Measurements from ENCODE around the gene C1QTNF8. TPM values are rescaled to one million over a fixed set of nuclear protein-coding genes. Genes with fewer than 3 reads are reported as not detected.
A peak's percentile ranks its signal among the peaks of the same experiment; 100 is the strongest.
"Not testable (repeated sequence)": the region's sequence is repeated elsewhere in the genome, so short reads cannot be mapped to it uniquely, and the experiment has no call there.

Gene C1QTNF8
- total RNA-seq, 4 donors from 2014 or later = not detected

DNA sequence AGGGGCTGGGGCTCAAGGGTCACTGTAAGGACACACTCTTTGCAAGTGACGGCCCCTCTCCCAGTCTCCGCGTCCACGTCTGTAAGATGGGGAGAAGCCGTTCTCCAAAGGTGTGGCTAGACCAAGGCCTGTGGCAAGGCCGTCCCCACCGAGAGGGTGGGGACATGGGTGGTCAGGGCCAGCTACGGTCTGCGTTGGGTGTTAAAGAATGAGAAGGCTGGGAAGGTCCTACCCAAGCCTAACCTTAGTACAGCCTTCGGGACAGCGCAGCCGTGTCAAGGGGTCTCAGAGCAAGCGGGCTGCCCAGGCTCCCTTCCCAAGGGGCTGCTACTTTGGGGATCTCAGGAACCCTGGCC lies 1.9 kb downstream of the C1QTNF8 start:
- TF ChIP-seq CTCF (IDR thresholded peaks at IDR 0.05) (no peak), POLR2A (IDR thresholded peaks at IDR 0.05) (no peak)
- no peaks in the 10 kb centered on the region for H3K36me3 ChIP-seq
- H3K9me3 ChIP-seq = no peaks in the 10 kb centered on the region
- H3K4me1 ChIP-seq = peaks cover 0 to 16% (median 3%) of the 10 kb centered on the region in 4 donors
- no peak overlapping the region for H3K27ac ChIP-seq
- H3K4me3 ChIP-seq = no peak overlapping the region
- DNase-seq = no peak
- peaks cover 0 to 7% of the 10 kb centered on the region in 2 donors for H3K27me3 ChIP-seq

DNA sequence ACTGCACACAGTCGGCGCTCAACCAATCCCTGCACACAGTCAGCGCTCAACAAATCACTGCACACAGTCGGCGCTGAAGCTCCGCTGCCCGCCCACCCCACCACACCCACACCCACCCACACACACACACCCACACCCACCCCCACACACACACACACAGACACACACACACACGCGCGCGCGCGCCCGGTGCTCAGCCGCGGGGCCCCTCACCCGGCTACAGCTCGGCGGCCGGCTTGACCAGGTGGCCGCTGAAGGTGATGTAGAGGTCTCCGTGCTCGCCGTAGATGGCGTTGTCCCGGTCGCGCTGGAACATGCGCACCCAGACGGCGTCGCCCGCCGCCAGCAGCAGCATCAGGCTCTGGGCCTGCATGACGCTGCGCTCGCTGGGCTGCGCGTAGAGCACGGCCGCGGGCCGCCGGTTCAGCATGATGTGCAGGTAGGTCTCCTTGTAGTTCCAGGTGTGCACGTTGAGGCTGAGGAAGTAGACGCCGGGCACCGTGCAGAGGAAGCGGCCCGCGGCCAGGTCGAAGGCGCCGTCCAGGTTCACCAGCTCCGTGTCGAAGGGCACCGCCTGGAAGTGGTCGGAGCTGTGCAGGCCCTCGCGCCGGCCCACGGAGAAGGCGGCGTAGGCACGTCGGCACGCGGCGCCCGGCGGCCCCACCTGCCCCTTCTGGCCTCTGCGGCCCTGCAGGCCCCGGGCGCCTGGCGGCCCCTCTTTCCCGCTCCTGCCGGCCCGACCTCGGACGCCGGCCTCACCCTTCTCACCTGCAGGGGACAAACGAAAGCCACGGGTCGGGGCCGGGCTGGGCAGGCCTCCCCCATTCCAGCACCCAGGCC lies 2.5 kb downstream of the C1QTNF8 start:
- TF ChIP-seq POLR2A (IDR thresholded peaks at IDR 0.05) (no peak), CTCF (IDR thresholded peaks at IDR 0.05) (no peak)
- Histone ChIP-seq H3K4me3 (no peak overlapping the region), H3K4me1 (peaks cover 0 to 18% (median 4%) of the 10 kb centered on the region in 4 donors), H3K27me3 (peaks cover 0 to 5% of the 10 kb centered on the region in 2 donors), H3K27ac (no peak overlapping the region), H3K36me3 (no peaks in the 10 kb centered on the region), H3K9me3 (no peaks in the 10 kb centered on the region)
- DNase-seq = no peak

GRCh38 chr16:1092685-1093283 lies 3.3 kb downstream of the C1QTNF8 start:
- H3K4me1 ChIP-seq = peaks cover 0 to 18% (median 4%) of the 10 kb centered on the region in 4 donors
- not testable (repeated sequence) for DNase-seq, H3K36me3 ChIP-seq, H3K27me3 ChIP-seq, H3K9me3 ChIP-seq, H3K27ac ChIP-seq, H3K4me3 ChIP-seq

GRCh38 chr16:1091992-1092552 lies 4.0 kb downstream of the C1QTNF8 start:
- H3K4me1 ChIP-seq = peaks cover 0 to 18% (median 4%) of the 10 kb centered on the region in 4 donors
- H3K4me3 ChIP-seq = no peak overlapping the region
- peaks cover 0 to 5% of the 10 kb centered on the region in 2 donors for H3K27me3 ChIP-seq
- no peaks in the 10 kb centered on the region for H3K36me3 ChIP-seq
- no peak overlapping the region for H3K27ac ChIP-seq
- TF ChIP-seq POLR2A (IDR thresholded peaks at IDR 0.05) = no peak
- no peak for TF ChIP-seq CTCF (IDR thresholded peaks at IDR 0.05)
- H3K9me3 ChIP-seq = no peaks in the 10 kb centered on the region
- no peak for DNase-seq

- Histone ChIP-seq H3K4me1 (peaks cover 0 to 18% (median 4%) of the 10 kb centered on the region in 4 donors), H3K27ac (peak overlapping the region in 3 of 4 donors; percentile 86 to 93 (median 87)), H3K4me3 (peak overlapping the region in 3 of 4 donors; percentile 33 to 65 (median 61)), H3K27me3 (peaks cover 0 to 5% of the 10 kb centered on the region in 2 donors), H3K36me3 (no peaks in the 10 kb centered on the region), H3K9me3 (peaks cover 0 to 2% (median 0%) of the 10 kb centered on the region in 4 donors)
- DNase-seq = no peak
- no peak for TF ChIP-seq POLR2A (IDR thresholded peaks at IDR 0.05)
- TF ChIP-seq CTCF (IDR thresholded peaks at IDR 0.05) = no peak
These were observed 5.1 kb downstream of the C1QTNF8 start for GRCh38 chr16:1090620-1091587.

Measured in Peyer's patch (tissue), 4 donors.